SU-DHL-6 (cell line): ENCODE measurements around the gene MAU2.

Source experiments
- H2AFZ ChIP-seq: fragments of 200-600 bp; sonication (generic); 2 replicates; pipeline ENCODE4 v1.6.1; 2014; ENCODE audit warnings: low read depth, mild to moderate bottlenecking, moderate library complexity, mixed read lengths, antibody characterized with exemption, low read length; ENCODE audit not compliant: severe bottlenecking
- H3F3A ChIP-seq: fragments of 200-600 bp; shearing (Covaris generic); 2 replicates; pipeline ENCODE4 v1.6.0; 2016; ENCODE audit warnings: antibody characterized with exemption, mild to moderate bottlenecking; ENCODE audit not compliant: insufficient read depth
- H3K27ac ChIP-seq: fragments of 200-600 bp; sonication (generic); 2 replicates; pipeline ENCODE4 v1.5.1; 2016; ENCODE audit warnings: low read depth, mild to moderate bottlenecking, low read length, moderate library complexity, mixed read lengths
- H3K27me3 ChIP-seq: fragments of 200-600 bp; sonication (generic), shearing (Covaris generic); 2 replicates; pipeline ENCODE4 v1.6.0; 2014; ENCODE audit warnings: mild to moderate bottlenecking, low read length
- H3K36me3 ChIP-seq: fragments of 200-600 bp; sonication (generic); 2 replicates; pipeline ENCODE4 v1.6.1; 2014; ENCODE audit warnings: mild to moderate bottlenecking, low read length, mixed read lengths
- H3K4me2 ChIP-seq: fragments of 300-600, 200-600 bp; shearing (Covaris generic), sonication (generic); 2 replicates; pipeline ENCODE4 v1.6.0; 2014; ENCODE audit warnings: low read length, low read depth, mild to moderate bottlenecking; ENCODE audit not compliant: poor library complexity, severe bottlenecking
- H3K4me3 ChIP-seq: fragments of 200-600 bp; sonication (generic); 2 replicates; pipeline ENCODE4 v1.5.1; 2014; ENCODE audit warnings: antibody characterized with exemption, low read length, mild to moderate bottlenecking, mixed read lengths; ENCODE audit not compliant: insufficient read depth, poor library complexity, severe bottlenecking
- H3K79me2 ChIP-seq: fragments of 200-600 bp; sonication (generic); 2 replicates; pipeline ENCODE4 v1.6.1; 2014; ENCODE audit warnings: mild to moderate bottlenecking, low read length, moderate library complexity; ENCODE audit not compliant: insufficient read depth
- H3K9ac ChIP-seq: fragments of 200-600 bp; sonication (generic); 2 replicates; pipeline ENCODE4 v1.7.0; 2014; ENCODE audit warnings: mild to moderate bottlenecking, low read length
- H3K9me2 ChIP-seq: fragments of 200-600 bp; sonication (generic); replicated peaks from 2 replicates; pipeline ENCODE4 v1.6.1; 2014; ENCODE audit warnings: low read length; ENCODE audit not compliant: insufficient read depth
- H3K9me3 ChIP-seq: fragments of 200-600 bp; sonication (generic); 2 replicates; pipeline ENCODE4 v1.6.1; 2014; ENCODE audit warnings: low read length, mixed read lengths; ENCODE audit not compliant: insufficient read depth
- H4K20me1 ChIP-seq: fragments of 200-600 bp; sonication (generic); 2 replicates; pipeline ENCODE4 v1.6.1; 2014; ENCODE audit warnings: low read depth, mild to moderate bottlenecking, antibody characterized with exemption, low read length, moderate library complexity, mixed read lengths
- CTCF ChIP-seq: fragments of 200-600 bp; sonication (generic); IDR thresholded peaks from one replicate; pipeline ENCODE4 v1.5.1; 2017; ENCODE audit warnings: antibody characterized with exemption, mild to moderate bottlenecking, low read length, moderate library complexity; ENCODE audit not compliant: insufficient read depth, poor library complexity, severe bottlenecking
- EZH2phosphoT487 ChIP-seq: fragments of 200-600 bp; sonication (generic), shearing (Covaris generic); conservative IDR thresholded peaks from 2 replicates; pipeline ENCODE4 v1.6.1; 2018; ENCODE audit warnings: mild to moderate bottlenecking, antibody characterized with exemption, low read length, moderate library complexity, mixed read lengths

Gene MAU2

GRCh38 chr19:19300613-19301012 is 20.0 kb upstream of the MAU2 start:
- Histone ChIP-seq H3K36me3 (no peaks in the 10 kb centered on the region), H3K27me3 (no peaks in the 10 kb centered on the region), H3K4me3 (no peak overlapping the region), H3K4me2 (no peak overlapping the region), H3K9me3 (no peaks in the 10 kb centered on the region), H2AFZ (no peak overlapping the region), H3K27ac (no peak overlapping the region), H3K9me2 (no peaks in the 10 kb centered on the region), H3F3A (no peaks in the 10 kb centered on the region), H3K9ac (no peak overlapping the region), H3K79me2 (no peaks in the 10 kb centered on the region), H4K20me1 (no peaks in the 10 kb centered on the region)
- TF ChIP-seq CTCF (no peak), EZH2phosphoT487 (no peak)

GRCh38 chr19:19303411-19303810 is 17.2 kb upstream of the MAU2 start:
- Histone ChIP-seq H3K27ac (no peak overlapping the region), H3K79me2 (no peaks in the 10 kb centered on the region), H3K9me2 (no peaks in the 10 kb centered on the region), H4K20me1 (no peaks in the 10 kb centered on the region), H3F3A (no peaks in the 10 kb centered on the region), H3K27me3 (no peaks in the 10 kb centered on the region), H3K9ac (no peak overlapping the region), H3K9me3 (no peaks in the 10 kb centered on the region), H3K4me2 (no peak overlapping the region), H2AFZ (no peak overlapping the region), H3K36me3 (no peaks in the 10 kb centered on the region), H3K4me3 (no peak overlapping the region)
- TF ChIP-seq CTCF (no peak), EZH2phosphoT487 (no peak)

- Histone ChIP-seq H3K27ac (no peak overlapping the region), H3K27me3 (no peaks in the 10 kb centered on the region), H3K4me3 (no peak overlapping the region), H3K36me3 (no peaks in the 10 kb centered on the region), H3K9ac (no peak overlapping the region), H3F3A (no peaks in the 10 kb centered on the region), H4K20me1 (no peaks in the 10 kb centered on the region), H3K9me3 (no peaks in the 10 kb centered on the region), H2AFZ (no peak overlapping the region), H3K9me2 (no peaks in the 10 kb centered on the region), H3K4me2 (no peak overlapping the region), H3K79me2 (no peaks in the 10 kb centered on the region)
- no peak for TF ChIP-seq CTCF
- TF ChIP-seq EZH2phosphoT487, result no peak
Observed at GRCh38 chr19:19304186-19304965, 16.3 kb upstream of the MAU2 start.
